Left lung (tissue), 10 donors: ENCODE results near the gene EYA4. TPM values are rescaled to one million over a fixed set of nuclear protein-coding genes. Genes with fewer than 3 reads are reported as not detected.
A peak's percentile ranks its signal among the peaks of the same experiment; 100 is the strongest.

Source experiments
- ATAC-seq: fragments of 200-7000 bp; cut with Tn5 transposase; one replicate; pipeline ENCODE4 v1.9.1; 2020; ENCODE audit warnings: moderate library complexity
- DNase-seq, 4 donors: peaks; one replicate each; pipeline ENCODE4 v3.0.0-alpha.2; 2013 to 2020
- H3K27ac ChIP-seq, 2 donors: fragments of 200-600 bp; sonication (generic) in 1 of 2; one replicate each; pipeline versions ENCODE4 v1.5.0 to v1.8.0; 2020 to 2021
- H3K27me3 ChIP-seq, 2 donors: fragments of 200-600 bp; sonication (generic) in 1 of 2; one replicate each; pipeline versions ENCODE4 v1.5.0 to v1.8.0; 2020 to 2021
- H3K36me3 ChIP-seq, 2 donors: fragments of 200-600 bp; sonication (generic) in 1 of 2; one replicate each; pipeline versions ENCODE4 v1.5.0 to v1.8.0; 2020 to 2021
- H3K4me1 ChIP-seq, 2 donors: fragments of 200-600 bp; one replicate each; pipeline ENCODE4 v1.8.0; 2021
- H3K4me3 ChIP-seq, 2 donors: fragments of 200-600 bp; sonication (generic) in 1 of 2; one replicate each; pipeline versions ENCODE4 v1.5.0 to v1.8.0; 2020 to 2021; ENCODE audit warnings: mild to moderate bottlenecking in 1 of 2
- H3K9me3 ChIP-seq, 2 donors: fragments of 200-600 bp; sonication (generic) in 1 of 2; one replicate each; pipeline versions ENCODE4 v1.5.0 to v1.8.0; 2020 to 2021
- CTCF ChIP-seq, 2 donors: fragments of 200-600 bp; sonication (generic) in 1 of 2; IDR thresholded peaks; one replicate each; pipeline versions ENCODE4 v1.5.0 to v1.8.0; 2021; ENCODE audit warnings: antibody characterized with exemption in 2 of 2
- intact Hi-C, 2 donors: fragments of 100-400 bp; cut with DNase I; formaldehyde crosslinking; loops; one replicate each; pipeline versions ENCODE4 v1.11.2 to v1.14.2; 2022
- polyA plus RNA-seq, 6 donors: library from polyadenylated mRNA; unstranded; fragments of 120-200 nt; gene quantifications; one replicate each; pipeline ENCODE4 v1.2.1, GENCODE V29; 2013; ENCODE audit not compliant: insufficient read length in 6 of 6
- total RNA-seq, 2 donors: library from RNA; stranded (reverse); fragmentation: NEBNext Ultra II Directional; extraction: Animal tissue kit (Norgen Biotek cat#: 25700); gene quantifications; one replicate each; pipeline ENCODE4 v1.2.1, GENCODE V29; 2021
- donor health status: DM: no; HTN: yes; CAD: no.
- donor health status: DM: no; HTN: no; CAD: no.

The EYA4 gene
- total and polyA plus RNA-seq, 8 donors = 1.0 to 9.8 (median 8.4) TPM

- TF ChIP-seq CTCF (IDR thresholded peaks at IDR 0.05) = no peak
- no peak overlapping the region for H3K4me3 ChIP-seq
- H3K27ac ChIP-seq = no peak overlapping the region
- no peaks in the 10 kb centered on the region for H3K27me3 ChIP-seq
- no peaks in the 10 kb centered on the region for H3K4me1 ChIP-seq
- H3K36me3 ChIP-seq = no peaks in the 10 kb centered on the region
- H3K9me3 ChIP-seq = no peaks in the 10 kb centered on the region
- DNase-seq (no peak), ATAC-seq (no peak)
- intact Hi-C loops = no loop called here
These were observed 183.2 kb downstream of the EYA4 start for GRCh38 chr6:133424359-133424758.

GRCh38 chr6:133426038-133426437 lies 184.9 kb downstream of the EYA4 start:
- no peak overlapping the region for H3K4me3 ChIP-seq
- no peaks in the 10 kb centered on the region for H3K4me1 ChIP-seq
- DNase-seq (no peak), ATAC-seq (no peak)
- TF ChIP-seq CTCF (IDR thresholded peaks at IDR 0.05) = no peak
- no peak overlapping the region for H3K27ac ChIP-seq
- H3K27me3 ChIP-seq = no peaks in the 10 kb centered on the region
- H3K9me3 ChIP-seq = no peaks in the 10 kb centered on the region
- intact Hi-C loops = no loop called here
- H3K36me3 ChIP-seq = no peaks in the 10 kb centered on the region

- Histone ChIP-seq H3K9me3 (no peaks in the 10 kb centered on the region), H3K4me3 (no peak overlapping the region), H3K27me3 (no peaks in the 10 kb centered on the region), H3K27ac (no peak overlapping the region), H3K4me1 (no peaks in the 10 kb centered on the region), H3K36me3 (no peaks in the 10 kb centered on the region)
- DNase-seq (no peak), ATAC-seq (peak; percentile 58)
- no peak for TF ChIP-seq CTCF (IDR thresholded peaks at IDR 0.05)
- intact Hi-C loops = no loop called here
These were observed 187.1 kb downstream of the EYA4 start for GRCh38 chr6:133428295-133428694.

GRCh38 chr6:133430530-133430929 lies 189.4 kb downstream of the EYA4 start:
- H3K27me3 ChIP-seq = no peaks in the 10 kb centered on the region
- ATAC-seq (no peak), DNase-seq (no peak)
- no peak overlapping the region for H3K27ac ChIP-seq
- intact Hi-C loops = no loop called here
- H3K4me3 ChIP-seq = no peak overlapping the region
- no peaks in the 10 kb centered on the region for H3K36me3 ChIP-seq
- H3K4me1 ChIP-seq = no peaks in the 10 kb centered on the region
- no peak for TF ChIP-seq CTCF (IDR thresholded peaks at IDR 0.05)
- H3K9me3 ChIP-seq = no peaks in the 10 kb centered on the region

GRCh38 chr6:133431031-133431430 lies 189.9 kb downstream of the EYA4 start:
- no peak for ATAC-seq
- no peak for TF ChIP-seq CTCF (IDR thresholded peaks at IDR 0.05)
- H3K4me3 ChIP-seq = no peak overlapping the region
- no peaks in the 10 kb centered on the region for H3K4me1 ChIP-seq
- DNase-seq = no peak
- intact Hi-C loops = no loop called here
- H3K27ac ChIP-seq = no peak overlapping the region
- no peaks in the 10 kb centered on the region for H3K27me3 ChIP-seq
- H3K36me3 ChIP-seq = no peaks in the 10 kb centered on the region
- no peaks in the 10 kb centered on the region for H3K9me3 ChIP-seq
